Hippocampal formation (tissue), 2 donors: ENCODE data around the gene MDN1.
"Not testable (repeated sequence)": the region's sequence is repeated elsewhere in the genome, so short reads cannot be mapped to it uniquely, and the experiment has no call there.

Experiments used
- DNase-seq, 2 donors: peaks; one replicate each; lab custom pipeline; 2025; lab: John Stamatoyannopoulos, UW

MDN1 gene

DNA sequence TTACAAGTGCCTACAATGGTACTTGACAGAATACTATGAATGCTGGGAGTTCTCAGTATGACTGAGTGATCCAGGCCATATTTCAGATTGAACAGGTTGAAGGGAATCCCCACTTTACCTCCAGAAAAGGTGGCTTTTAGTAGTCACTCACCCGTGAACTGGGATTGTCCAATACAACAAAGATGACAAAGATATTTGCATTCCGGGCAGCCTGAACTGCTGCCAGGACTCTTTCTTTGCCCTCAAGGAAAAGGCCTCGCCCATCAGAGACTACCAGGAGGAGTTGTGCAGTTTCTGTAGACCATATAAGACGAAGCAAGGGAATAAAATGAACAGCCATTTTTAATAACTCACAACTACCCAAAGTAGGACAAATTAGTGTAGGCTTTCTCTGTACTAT lies 174.7 kb downstream of the MDN1 start:
- no peak for DNase-seq

DNA sequence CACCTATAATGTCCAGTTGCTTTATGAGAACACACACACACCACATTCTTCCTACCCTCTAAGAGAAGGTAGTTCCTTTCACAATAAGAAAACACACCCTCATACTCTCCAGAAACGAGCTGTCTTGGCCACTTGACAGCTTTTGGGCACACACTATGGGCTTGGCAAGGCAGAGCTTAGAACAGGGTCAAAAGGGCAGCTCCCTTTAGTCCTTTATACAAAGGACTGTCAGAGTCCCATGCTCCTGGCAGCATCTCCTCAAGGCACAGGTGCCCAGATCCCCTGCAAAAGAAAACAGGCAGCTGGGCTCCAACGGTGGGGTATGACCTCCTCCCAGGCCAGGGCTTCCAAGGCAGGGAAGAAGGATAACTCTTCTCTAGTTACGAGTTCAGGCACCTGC lies 176.2 kb downstream of the MDN1 start:
- DNase-seq = peak in 1 of 2 donors; percentile 5

DNA sequence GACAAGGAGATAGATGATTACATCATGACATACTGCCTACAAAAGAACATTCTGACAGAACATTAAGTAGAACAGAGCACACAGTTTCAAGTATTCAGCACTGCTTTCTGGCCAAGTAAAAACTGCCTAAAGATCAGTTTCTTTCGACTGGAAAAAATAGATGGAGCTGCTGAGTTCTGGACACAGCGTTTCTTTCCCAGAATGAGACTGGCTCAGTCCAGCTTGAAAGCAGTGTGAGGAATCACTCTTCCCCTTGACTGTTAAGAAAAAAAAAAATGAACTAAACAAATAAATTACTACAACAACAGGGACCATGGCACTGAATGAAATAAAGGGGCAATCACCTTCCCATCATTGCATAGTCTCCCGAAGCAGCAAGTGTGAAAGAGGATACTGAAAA lies 176.6 kb downstream of the MDN1 start:
- DNase-seq = peak in 1 of 2 donors; percentile 17

DNA sequence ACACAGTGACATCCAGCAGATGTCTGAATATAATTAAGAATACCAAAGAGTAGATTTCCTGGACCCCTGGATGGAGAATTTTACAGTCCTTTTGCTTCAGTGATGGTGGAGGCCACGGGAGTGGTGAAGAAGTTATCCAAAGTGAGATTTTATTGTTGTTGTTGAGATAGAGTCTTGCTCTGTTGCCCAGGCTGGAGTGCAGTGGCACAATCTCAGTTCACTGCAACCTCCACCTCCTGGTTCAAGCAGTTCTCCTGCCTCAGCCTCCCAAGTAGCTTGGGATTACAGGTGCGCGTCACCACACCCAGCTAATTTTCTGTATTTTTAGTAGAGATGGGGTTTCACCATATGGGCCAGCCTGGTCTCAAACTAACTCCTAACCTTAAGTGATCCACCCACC lies 178.0 kb downstream of the MDN1 start:
- not testable (repeated sequence) for DNase-seq

DNA sequence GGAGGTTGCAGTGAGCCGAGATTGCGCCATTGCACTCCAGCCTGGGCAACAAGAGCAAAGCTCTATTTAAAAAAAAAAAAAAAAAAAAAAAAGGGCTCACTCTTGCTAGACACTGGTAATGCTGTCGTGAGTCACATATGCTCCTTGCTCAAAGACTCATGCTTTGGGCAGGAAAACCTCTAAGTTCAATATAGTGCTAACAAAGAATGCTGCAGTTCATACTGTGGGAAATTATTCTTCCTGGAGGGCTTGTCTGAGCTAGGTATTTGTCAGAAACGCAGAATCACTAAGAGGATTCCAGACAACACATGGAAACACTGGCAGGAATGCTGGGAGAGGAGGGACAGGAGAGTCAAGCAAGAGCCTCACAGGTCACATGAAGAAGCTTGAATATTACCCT lies 178.8 kb downstream of the MDN1 start:
- no peak for DNase-seq

DNA sequence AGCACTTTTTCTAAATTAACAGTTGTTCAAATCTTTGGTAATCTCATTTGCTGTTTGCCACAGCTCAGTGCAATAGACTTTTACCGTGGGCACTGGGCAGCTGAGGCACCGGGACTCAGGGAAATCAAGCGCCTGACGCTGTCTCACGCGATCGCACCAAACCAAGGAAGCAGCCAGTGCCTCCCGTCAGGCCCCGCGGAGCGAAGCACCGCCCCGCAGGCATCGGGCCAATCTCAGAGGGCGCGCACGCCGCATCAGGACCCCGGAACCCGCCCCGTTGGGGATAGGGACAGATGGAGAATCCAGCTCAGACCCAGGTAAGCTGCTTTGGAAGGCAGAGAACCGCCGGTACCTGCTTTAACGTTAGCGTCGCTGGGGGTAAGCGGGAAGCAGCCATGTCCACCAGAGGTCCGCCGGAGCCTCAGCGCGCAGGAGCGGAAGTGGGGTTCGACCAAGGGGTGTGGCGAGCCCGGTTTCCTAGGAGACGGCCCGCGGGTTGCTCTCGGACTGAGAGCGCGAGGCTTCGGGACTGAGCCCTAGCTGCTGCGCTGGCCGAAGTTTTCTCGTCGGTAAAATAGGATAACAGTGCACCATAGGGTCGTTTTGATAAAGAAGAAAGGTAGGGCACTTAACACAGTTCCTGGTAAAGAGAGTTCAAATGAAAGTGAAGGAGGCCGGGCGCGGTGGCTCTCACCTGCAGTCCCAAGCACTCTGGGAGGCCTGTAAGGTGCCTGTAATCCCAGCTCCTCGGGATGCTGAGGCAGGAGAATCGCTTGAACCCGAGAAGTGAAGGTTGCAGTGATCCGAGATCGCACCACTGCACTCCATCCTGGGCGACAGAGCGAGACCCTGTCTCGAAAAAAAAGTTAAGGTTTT lies 181.0 kb downstream of the MDN1 start, which contains the start of gene LYRM2:
Gene LYRM2, minus strand, starts transcription at position 428 of the 876 bp plus-strand sequence. Its CDS starts 31 bp downstream, at position 397.
- DNase-seq = peak; percentile 90 to 92

DNA sequence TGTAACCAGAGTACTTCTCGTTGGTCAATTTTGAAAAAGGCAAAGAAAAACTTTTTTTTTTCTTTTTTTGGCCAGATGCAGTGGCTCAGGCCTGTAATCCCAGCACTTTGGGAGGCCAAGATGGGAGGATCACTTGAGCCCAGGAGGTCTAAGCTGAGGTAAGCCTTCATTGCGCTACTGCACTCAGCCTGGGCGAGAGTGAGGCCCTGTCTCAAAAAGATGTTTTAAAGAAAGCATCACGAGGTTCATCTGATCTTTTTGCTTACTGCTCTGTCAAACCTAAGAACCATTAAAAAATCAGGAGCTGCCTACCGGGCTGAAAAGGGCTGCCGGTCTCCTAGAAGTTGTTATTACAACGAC lies 181.7 kb downstream of the MDN1 start:
- DNase-seq = no peak

DNA sequence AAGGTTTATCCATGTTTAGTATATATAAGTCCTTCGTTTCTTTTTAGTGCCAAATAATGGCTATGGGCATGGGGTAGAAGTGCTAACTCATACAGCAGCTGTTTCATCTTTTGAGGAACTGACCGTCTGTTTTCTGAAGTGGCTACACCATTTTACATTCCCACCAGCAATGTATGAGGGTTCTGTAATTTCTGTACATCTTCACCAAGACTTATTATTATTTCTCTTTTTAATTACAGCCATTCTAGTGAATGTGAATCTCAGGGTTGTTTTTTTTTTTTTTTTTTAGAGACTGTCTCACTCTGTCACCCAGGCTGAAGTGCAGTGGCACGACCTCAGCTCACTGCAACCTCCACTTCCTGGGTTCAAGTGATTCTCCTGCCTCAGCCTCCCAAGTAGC lies 183.2 kb downstream of the MDN1 start:
- not testable (repeated sequence) for DNase-seq

DNA sequence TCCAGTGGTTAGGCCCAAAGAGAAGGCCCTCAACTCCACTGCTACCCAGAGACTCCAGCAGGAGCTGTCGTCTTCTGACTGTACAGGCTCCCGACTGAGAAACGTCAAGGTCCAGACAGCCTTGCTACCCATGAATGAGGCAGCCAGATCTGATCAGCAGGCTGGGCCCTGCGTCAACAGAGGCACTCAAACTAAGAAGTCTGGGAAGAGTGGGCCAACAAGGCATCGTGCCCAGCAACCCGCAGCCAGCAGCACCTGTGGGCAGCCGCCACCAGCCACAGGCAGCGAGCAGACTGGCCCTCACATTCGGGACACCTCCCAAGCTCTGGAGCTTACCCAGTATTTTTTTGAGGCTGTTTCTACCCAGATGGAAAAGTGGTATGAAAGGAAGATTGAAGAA lies 189.1 kb downstream of the MDN1 start:
- peak in 1 of 2 donors; percentile 9 for DNase-seq

DNA sequence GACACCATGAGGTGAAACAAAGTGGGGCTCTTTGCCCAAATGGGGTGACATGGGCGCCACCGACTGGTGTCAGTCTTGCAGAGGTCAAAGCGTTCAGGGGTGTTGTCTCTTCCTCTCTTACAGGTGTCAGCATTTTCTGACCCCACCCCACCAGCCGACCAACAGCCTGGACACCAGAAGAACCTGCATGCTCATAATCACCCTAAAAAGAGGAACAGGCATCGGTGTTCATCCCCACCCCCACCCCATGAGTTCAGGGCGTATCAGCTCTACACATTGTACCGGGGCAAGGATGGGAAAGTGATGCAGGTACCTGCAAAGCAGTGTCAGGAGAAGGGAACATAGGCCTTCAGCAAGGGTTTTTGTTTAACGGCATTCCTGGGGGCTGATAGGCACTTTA lies 195.8 kb downstream of the MDN1 start:
- DNase-seq = no peak

DNA sequence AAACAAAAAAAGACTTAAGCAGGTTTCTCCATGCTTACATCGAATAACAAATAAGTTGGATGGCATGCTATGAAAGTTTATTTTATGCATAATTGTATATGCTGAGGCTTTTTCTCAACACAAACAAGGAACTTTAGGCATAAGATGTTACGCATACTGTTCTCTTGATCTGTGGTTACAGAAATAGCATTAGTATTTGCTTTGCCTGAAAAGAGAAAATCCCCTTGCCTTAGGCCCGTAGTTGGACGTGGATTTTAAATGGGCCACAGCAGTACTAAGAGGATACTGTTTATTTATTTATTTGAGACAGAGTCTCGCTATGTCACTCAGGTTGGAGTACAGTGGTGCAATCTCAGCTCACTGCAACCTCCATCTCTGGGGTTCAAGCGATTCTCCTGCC lies 200.0 kb downstream of the MDN1 start:
- no peak for DNase-seq

DNA sequence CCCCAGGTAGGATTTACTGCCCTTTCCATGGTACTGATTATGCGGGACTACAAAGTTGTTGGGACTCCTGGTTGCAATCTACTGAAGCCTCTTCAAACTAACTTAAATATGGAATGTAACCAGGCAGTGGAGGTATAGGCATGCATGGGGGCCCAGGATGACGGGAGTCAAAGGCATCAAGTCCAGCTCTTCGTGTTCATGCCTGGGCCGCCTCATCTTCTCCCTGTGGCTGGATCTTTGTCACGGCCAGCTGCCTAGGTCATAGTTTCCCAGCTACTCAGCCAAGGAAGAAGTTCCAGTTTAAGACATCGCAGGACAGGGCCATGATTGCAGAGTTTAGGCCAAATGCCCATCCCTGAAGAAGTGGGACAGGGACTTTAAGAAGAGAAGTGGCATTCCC lies 201.6 kb downstream of the MDN1 start:
- DNase-seq = no peak

DNA sequence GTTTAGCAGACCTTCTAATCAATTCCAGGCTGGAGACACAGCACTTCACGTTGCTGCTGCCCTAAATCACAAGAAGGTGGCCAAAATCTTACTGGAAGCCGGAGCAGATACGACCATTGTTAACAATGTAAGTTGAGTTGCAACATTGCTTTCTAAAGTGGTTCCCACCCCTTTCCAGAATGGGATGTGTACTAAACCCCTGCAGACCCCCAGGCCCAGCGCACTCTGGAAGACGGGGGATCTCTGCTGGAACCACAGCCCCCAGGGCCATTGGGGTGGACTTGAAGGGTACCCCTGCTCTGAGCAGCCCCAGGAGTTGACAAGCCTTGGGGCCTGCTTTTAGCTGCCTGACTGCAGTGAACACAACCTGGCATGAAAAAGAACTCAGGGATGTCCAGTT lies 203.1 kb downstream of the MDN1 start:
- DNase-seq = no peak

DNA sequence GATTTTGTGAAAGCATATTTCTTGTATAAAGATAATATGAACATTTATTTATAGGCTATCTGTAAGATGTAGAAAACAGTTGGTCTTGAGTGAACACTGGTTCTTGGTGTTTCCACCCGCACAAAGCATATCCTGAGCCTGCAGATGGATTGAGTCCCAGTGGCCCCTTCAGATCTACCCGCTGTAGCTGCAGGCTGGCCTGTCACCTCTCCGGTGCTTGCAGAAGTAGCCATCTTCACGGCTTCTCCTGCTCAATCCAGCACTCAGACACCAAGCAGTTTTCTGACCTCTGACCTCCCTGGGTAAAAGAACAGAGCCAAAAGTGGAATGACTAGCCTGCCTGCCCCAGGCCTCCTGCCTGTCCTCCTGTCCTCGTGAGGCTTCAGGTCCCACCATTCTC lies 203.7 kb downstream of the MDN1 start:
- DNase-seq = no peak

DNA sequence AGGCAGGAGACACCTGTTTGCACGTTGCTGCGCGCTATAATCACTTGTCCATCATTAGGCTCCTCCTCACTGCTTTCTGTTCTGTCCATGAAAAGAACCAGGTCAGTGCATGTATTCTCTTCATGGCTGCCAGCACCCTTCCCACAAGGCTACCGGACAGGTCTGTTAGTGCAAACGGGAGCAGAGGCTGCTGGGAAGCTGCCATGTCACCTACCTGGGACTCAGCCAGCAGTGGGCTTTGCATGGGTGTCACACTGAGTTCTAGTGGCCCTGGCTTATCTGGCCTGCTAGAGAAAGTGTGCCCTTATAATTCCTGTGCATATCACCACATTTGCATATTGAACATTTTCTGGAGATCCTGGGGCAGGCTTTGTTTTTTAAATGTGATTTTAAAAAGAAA lies 205.8 kb downstream of the MDN1 start:
- no peak for DNase-seq

DNA sequence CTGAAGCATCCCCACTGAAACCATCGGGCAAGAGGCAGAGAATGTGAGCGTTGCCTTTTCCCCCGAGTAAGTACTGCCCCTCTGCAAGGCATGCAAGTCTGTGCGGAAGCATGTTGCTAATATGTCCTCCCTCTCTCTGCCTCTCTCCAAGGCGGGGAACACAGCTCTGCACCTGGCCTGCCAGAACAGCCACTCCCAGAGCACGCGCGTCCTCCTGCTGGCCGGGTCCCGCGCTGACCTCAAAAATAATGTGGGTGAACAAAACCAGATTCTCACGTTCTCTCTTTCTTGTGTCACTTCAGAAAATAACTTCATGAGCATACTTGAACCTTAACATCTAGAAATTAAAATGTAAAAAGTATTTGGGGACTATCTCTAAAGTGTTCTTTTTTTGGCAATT lies 207.5 kb downstream of the MDN1 start:
- DNase-seq = no peak

DNA sequence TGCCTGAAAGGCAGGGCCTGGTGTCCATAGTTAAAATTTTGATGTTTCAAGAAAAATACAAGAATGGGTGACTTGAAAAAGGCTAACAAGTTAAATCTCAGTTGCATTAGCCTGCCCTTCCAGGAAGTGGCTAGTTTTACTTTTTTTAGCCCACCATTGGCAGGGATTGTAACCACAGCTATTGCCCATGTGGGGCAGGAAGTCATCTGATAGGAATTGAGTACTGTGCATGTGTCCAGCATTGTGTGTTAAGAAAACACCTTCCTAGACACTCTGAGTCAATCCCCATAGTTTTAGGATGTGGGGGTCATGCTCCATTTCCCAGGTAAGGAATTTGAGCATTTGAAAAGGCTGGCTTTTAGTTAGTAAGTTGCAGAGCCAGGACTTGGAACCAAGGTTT lies 207.9 kb downstream of the MDN1 start:
- no peak for DNase-seq

DNA sequence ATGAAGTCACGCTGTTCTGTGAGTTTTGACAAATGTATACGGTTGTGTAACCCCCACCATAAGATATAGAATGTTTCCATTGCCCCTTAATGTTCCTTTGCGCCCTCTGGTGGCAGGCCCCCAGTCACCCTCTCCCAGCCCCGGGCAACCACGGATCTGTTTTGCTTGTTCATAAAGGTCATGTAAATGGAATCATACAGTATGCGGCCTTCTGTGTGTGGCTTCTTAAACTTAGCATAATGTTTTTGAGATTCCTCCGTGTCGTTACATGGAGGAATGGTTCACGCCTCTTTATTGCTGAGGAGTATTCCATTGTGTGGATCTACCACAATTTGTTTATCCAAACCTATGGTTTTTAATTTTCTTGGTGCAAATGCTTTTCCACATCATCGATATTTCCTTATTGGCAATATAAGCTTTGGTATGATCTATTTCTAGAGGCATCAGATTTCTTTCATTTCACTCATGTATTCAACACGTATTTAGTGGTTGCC lies 209.4 kb downstream of the MDN1 start:
- DNase-seq = no peak

DNA sequence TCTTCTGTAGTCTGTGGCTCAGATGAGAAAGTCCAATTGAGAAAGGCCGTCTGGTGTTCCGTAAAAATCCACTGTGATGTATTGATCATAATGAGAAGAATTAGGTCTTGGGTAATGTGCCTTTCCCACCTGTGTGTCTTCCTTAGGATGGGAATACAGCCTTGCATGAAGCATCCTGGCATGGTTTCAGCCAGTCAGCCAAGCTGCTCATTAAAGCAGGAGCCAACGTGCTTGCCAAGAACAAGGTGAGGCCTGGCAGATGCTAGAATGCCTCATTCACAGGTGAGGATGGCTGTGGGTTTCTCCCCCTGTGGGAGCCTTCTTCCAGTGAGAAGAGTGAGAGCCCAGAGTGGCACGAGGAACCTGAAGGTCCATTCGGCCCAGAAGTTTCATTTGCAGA lies 213.7 kb downstream of the MDN1 start:
- no peak for DNase-seq

DNA sequence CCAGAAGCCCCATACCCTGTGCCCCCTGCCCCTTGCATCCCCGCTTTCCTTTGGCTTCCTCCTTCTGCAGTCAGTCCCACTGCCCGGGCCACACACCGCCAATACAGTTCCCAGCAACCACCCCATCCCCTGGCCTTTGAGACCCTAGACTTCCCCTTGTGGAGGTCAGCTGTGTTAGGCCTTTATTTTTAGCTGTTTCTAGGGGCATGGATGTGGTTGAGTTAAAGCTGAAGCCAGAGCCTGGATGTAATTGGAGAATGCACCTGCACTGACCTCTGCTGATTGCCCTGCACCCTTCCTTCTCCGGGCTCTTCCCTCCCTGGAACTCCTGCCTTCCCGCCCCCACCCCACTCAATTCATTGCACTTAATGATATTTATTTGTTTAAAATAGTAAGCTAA lies 214.9 kb downstream of the MDN1 start:
- no peak for DNase-seq

DNA sequence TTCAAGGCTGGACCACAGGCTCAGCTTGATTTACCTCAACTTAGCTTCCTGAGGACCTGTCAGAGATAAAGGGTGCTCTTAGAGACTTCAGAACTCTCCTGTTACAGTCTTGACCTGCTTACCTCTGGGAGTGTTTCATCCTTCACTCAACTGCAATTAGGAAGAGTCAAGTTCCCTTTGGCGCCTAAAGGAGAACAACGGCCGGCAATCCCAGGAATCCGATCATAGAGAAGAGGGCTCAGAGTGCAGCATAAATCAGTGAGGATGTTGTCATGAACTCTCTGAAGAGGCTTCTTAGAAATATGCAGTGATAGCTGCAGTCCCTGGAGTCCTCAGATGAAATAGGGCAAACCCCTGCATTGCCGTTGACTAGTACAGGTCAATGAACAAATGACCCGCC lies 217.4 kb downstream of the MDN1 start:
- DNase-seq = no peak

DNA sequence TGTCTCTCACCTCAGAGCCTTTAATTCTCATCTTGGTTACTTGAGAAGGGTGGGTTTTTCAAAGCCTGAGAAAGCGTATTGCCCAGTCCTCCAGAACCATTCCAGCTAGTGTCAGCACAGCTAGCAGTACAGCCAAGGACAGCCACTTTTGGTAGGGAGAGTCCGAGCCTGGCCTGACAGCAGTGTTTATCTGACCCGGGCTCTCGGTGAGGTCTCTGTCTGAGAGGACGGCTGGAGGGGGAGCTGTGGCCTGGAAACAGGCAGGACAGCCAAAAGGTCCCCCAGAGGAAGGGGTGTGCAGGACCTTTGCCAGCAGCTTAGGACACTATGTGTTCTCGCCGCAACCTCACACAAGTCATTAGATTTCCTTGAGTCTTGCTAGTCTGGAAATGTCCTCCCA lies 219.9 kb downstream of the MDN1 start:
- no peak for DNase-seq

DNA sequence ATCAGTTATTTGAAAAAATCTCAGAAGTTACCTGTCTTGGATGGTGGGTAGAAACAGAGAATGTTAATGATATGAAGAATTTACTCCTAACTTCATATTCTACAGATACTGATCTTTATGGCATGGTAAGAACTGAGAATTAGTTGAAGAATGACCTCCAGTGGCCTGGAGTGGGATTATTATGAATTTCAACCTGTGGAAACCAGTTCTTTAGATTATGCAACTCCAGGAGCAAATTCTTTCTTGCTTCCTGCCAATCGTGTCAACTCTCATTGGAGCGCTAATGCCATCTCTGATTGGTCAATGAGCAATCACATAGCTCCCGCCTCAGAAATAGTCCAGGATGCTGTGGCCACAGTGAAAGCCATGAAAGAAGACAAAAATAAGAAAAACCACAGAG lies 221.6 kb downstream of the MDN1 start:
- no peak for DNase-seq

DNA sequence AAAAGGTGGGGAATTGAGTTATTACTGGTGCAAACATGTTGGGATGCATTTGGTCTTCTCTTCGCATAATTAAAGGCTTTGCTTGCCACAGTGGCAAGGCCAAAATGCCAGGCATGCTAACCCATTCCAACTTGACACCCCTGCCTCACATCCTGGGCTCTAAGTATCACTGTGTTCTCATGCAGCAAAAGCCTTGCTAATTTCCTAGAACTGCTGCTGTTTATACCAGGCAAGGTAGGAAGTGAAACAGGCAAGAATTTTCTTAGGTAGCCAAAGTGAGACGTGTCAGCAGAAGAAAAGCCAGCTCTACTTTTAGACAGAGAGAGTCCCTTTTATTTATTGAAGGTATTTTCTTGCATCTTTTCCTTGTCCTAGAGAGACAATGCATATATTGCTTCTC lies 222.2 kb downstream of the MDN1 start:
- no peak for DNase-seq
